Skin epidermis (tissue), 12 donors: Measurements from ENCODE around the gene KIF27.
"Not testable (repeated sequence)": the region's sequence is repeated elsewhere in the genome, so short reads cannot be mapped to it uniquely, and the experiment has no call there.

ENCODE experiments used
- H3K27ac ChIP-seq, 21 experiments: fragments of 200-600 bp; sonication (generic) in 11 of 21; one replicate each; pipeline ENCODE4 v1.5.0; 2020; ENCODE audit warnings: mild to moderate bottlenecking in 3 of 21, inconsistent platforms in 2 of 21, moderate library complexity in 2 of 21
- H3K4me3 ChIP-seq, 7 experiments: fragments of 200-600 bp; sonication (generic) in 2 of 7; one replicate each; pipeline ENCODE4 v1.5.0; 2020; ENCODE audit warnings: inconsistent platforms in 2 of 7, mild to moderate bottlenecking in 2 of 7, moderate library complexity in 1 of 7

The KIF27 gene

GRCh38 chr9:83935276-83935935 lies 14.2 kb upstream of the KIF27 start:
- H3K27ac ChIP-seq = peak overlapping the region in 2 of 21 experiments; percentile 31 to 54

GRCh38 chr9:83934569-83935275 lies 13.5 kb upstream of the KIF27 start:
- Histone ChIP-seq H3K27ac (peak overlapping the region in 2 of 21 experiments; percentile 31 to 54), H3K4me3 (no peak overlapping the region)

More at GRCh38 chr9:83935276-83935935, 14.2 kb upstream of the KIF27 start:
- H3K4me3 ChIP-seq = no peak overlapping the region

GRCh38 chr9:83933790-83934189 lies 12.6 kb upstream of the KIF27 start:
- Histone ChIP-seq H3K4me3 (no peak overlapping the region), H3K27ac (peak overlapping the region in 1 of 21 experiments; percentile 54)

- Histone ChIP-seq H3K27ac (no peak overlapping the region), H3K4me3 (no peak overlapping the region)
Observed at GRCh38 chr9:83932851-83933250, 11.6 kb upstream of the KIF27 start.

- no peak overlapping the region for H3K27ac ChIP-seq
Observed at GRCh38 chr9:83932011-83932410, 10.8 kb upstream of the KIF27 start.

GRCh38 chr9:83930881-83931280 lies 9.6 kb upstream of the KIF27 start:
- Histone ChIP-seq H3K4me3 (no peak overlapping the region), H3K27ac (no peak overlapping the region)

More at GRCh38 chr9:83932011-83932410, 10.8 kb upstream of the KIF27 start:
- H3K4me3 ChIP-seq = no peak overlapping the region

GRCh38 chr9:83927591-83927990 lies 6.4 kb upstream of the KIF27 start:
- H3K27ac ChIP-seq = no peak overlapping the region
- H3K4me3 ChIP-seq = no peak overlapping the region

GRCh38 chr9:83920469-83920926 lies 734 bp downstream of the KIF27 start:
- H3K4me3 ChIP-seq = peak overlapping the region; percentile 58 to 98 (median 84)
- H3K27ac ChIP-seq = peak overlapping the region; percentile 82 to 100 (median 97)

GRCh38 chr9:83919111-83919510 lies 2.1 kb downstream of the KIF27 start:
- no peak overlapping the region for H3K4me3 ChIP-seq

GRCh38 chr9:83912194-83912593 lies 9.0 kb downstream of the KIF27 start:
- H3K4me3 ChIP-seq, H3K27ac ChIP-seq: not testable (repeated sequence)

More at GRCh38 chr9:83919111-83919510, 2.1 kb downstream of the KIF27 start:
- H3K27ac ChIP-seq = no peak overlapping the region

- no peak overlapping the region for H3K27ac ChIP-seq
- no peak overlapping the region for H3K4me3 ChIP-seq
Observed at GRCh38 chr9:83906144-83906543, 15.1 kb downstream of the KIF27 start.

- not testable (repeated sequence) for H3K27ac ChIP-seq, H3K4me3 ChIP-seq
Observed at GRCh38 chr9:83900615-83901014, 20.6 kb downstream of the KIF27 start.

- H3K27ac ChIP-seq, H3K4me3 ChIP-seq: not testable (repeated sequence)
Observed at GRCh38 chr9:83894301-83894700, 26.9 kb downstream of the KIF27 start.

- H3K27ac ChIP-seq, H3K4me3 ChIP-seq: not testable (repeated sequence)
Observed at GRCh38 chr9:83886498-83886897, 34.7 kb downstream of the KIF27 start.

- H3K27ac ChIP-seq = not testable (repeated sequence)
Observed at GRCh38 chr9:83885559-83886240, 35.5 kb downstream of the KIF27 start.

GRCh38 chr9:83881687-83882408 lies 39.4 kb downstream of the KIF27 start:
- H3K27ac ChIP-seq, H3K4me3 ChIP-seq: not testable (repeated sequence)

More at GRCh38 chr9:83885559-83886240, 35.5 kb downstream of the KIF27 start:
- H3K4me3 ChIP-seq = not testable (repeated sequence)

- not testable (repeated sequence) for H3K4me3 ChIP-seq, H3K27ac ChIP-seq
Observed at GRCh38 chr9:83875559-83875958, 45.7 kb downstream of the KIF27 start.

GRCh38 chr9:83849895-83850294 lies 71.3 kb downstream of the KIF27 start:
- not testable (repeated sequence) for H3K4me3 ChIP-seq, H3K27ac ChIP-seq

GRCh38 chr9:83837070-83837643 lies 84.1 kb downstream of the KIF27 start:
- not testable (repeated sequence) for H3K27ac ChIP-seq, H3K4me3 ChIP-seq
